ENCODE data around the gene TSPAN7.

TSPAN7 gene

GRCh38 chrX:38558686-38559085, 2.7 kb upstream of the TSPAN7 start:
- no peak for ATAC-seq
- no peak for TF ChIP-seq ZFP3 (CRISPR knock-in tag; IDR thresholded peaks at IDR 0.05)
- no peak for TF ChIP-seq ZNF8 (CRISPR knock-in tag; IDR thresholded peaks at IDR 0.05)
- no peak for TF ChIP-seq ISL1 (CRISPR knock-in tag; IDR thresholded peaks at IDR 0.05)

- no peak for ATAC-seq
- TF ChIP-seq SNAI2 (CRISPR knock-in tag; IDR thresholded peaks at IDR 0.05) (no peak), TCF4 (CRISPR knock-in tag; IDR thresholded peaks at IDR 0.05; ENCODE audit: borderline replicate concordance) (no peak), ZNF8 (CRISPR knock-in tag; IDR thresholded peaks at IDR 0.05) (no peak), ZNF565 (CRISPR knock-in tag; conservative IDR thresholded peaks at IDR 0.05; ENCODE audit: low read depth) (no peak), ARNTL (CRISPR knock-in tag; IDR thresholded peaks at IDR 0.05; ENCODE audit: borderline replicate concordance, low read depth) (no peak), ZNF70 (CRISPR knock-in tag; IDR thresholded peaks at IDR 0.05) (no peak), CSDC2 (CRISPR knock-in tag; IDR thresholded peaks at IDR 0.05) (no peak), GLIS3 (CRISPR knock-in tag; IDR thresholded peaks at IDR 0.05) (no peak)
- TF ChIP-seq, protein P1, sequence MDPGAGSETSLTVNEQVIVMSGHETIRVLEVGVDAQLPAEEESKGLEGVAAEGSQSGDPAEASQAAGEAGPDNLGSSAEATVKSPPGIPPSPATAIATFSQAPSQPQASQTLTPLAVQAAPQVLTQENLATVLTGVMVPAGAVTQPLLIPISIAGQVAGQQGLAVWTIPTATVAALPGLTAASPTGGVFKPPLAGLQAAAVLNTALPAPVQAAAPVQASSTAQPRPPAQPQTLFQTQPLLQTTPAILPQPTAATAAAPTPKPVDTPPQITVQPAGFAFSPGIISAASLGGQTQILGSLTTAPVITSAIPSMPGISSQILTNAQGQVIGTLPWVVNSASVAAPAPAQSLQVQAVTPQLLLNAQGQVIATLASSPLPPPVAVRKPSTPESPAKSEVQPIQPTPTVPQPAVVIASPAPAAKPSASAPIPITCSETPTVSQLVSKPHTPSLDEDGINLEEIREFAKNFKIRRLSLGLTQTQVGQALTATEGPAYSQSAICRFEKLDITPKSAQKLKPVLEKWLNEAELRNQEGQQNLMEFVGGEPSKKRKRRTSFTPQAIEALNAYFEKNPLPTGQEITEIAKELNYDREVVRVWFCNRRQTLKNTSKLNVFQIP (CRISPR knock-in tag; IDR thresholded peaks at IDR 0.05; ENCODE audit: borderline replicate concordance, low read depth): no peak
- TF ChIP-seq, protein P2, sequence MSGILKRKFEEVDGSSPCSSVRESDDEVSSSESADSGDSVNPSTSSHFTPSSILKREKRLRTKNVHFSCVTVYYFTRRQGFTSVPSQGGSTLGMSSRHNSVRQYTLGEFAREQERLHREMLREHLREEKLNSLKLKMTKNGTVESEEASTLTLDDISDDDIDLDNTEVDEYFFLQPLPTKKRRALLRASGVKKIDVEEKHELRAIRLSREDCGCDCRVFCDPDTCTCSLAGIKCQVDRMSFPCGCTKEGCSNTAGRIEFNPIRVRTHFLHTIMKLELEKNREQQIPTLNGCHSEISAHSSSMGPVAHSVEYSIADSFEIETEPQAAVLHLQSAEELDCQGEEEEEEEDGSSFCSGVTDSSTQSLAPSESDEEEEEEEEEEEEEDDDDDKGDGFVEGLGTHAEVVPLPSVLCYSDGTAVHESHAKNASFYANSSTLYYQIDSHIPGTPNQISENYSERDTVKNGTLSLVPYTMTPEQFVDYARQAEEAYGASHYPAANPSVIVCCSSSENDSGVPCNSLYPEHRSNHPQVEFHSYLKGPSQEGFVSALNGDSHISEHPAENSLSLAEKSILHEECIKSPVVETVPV (CRISPR knock-in tag; IDR thresholded peaks at IDR 0.05): no peak
- TF ChIP-seq, protein P3, sequence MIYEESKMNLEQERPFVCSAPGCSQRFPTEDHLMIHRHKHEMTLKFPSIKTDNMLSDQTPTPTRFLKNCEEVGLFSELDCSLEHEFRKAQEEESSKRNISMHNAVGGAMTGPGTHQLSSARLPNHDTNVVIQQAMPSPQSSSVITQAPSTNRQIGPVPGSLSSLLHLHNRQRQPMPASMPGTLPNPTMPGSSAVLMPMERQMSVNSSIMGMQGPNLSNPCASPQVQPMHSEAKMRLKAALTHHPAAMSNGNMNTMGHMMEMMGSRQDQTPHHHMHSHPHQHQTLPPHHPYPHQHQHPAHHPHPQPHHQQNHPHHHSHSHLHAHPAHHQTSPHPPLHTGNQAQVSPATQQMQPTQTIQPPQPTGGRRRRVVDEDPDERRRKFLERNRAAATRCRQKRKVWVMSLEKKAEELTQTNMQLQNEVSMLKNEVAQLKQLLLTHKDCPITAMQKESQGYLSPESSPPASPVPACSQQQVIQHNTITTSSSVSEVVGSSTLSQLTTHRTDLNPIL (CRISPR knock-in tag; IDR thresholded peaks at IDR 0.05; ENCODE audit: low read depth): no peak
- TF ChIP-seq, protein P4, sequence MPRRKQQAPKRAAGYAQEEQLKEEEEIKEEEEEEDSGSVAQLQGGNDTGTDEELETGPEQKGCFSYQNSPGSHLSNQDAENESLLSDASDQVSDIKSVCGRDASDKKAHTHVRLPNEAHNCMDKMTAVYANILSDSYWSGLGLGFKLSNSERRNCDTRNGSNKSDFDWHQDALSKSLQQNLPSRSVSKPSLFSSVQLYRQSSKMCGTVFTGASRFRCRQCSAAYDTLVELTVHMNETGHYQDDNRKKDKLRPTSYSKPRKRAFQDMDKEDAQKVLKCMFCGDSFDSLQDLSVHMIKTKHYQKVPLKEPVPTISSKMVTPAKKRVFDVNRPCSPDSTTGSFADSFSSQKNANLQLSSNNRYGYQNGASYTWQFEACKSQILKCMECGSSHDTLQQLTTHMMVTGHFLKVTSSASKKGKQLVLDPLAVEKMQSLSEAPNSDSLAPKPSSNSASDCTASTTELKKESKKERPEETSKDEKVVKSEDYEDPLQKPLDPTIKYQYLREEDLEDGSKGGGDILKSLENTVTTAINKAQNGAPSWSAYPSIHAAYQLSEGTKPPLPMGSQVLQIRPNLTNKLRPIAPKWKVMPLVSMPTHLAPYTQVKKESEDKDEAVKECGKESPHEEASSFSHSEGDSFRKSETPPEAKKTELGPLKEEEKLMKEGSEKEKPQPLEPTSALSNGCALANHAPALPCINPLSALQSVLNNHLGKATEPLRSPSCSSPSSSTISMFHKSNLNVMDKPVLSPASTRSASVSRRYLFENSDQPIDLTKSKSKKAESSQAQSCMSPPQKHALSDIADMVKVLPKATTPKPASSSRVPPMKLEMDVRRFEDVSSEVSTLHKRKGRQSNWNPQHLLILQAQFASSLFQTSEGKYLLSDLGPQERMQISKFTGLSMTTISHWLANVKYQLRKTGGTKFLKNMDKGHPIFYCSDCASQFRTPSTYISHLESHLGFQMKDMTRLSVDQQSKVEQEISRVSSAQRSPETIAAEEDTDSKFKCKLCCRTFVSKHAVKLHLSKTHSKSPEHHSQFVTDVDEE (CRISPR knock-in tag; IDR thresholded peaks at IDR 0.05): no peak
These were observed 591 bp upstream of the TSPAN7 start for GRCh38 chrX:38560776-38561125.

GRCh38 chrX:38561951-38562719, 793 bp downstream of the TSPAN7 start:
- ATAC-seq: peak; percentile 47
- TF ChIP-seq PPARA (CRISPR knock-in tag; IDR thresholded peaks at IDR 0.05; ENCODE audit: borderline replicate concordance) (no peak), BACH2 (CRISPR knock-in tag; IDR thresholded peaks at IDR 0.05; ENCODE audit: borderline replicate concordance) (no peak), ZFP30 (CRISPR knock-in tag; IDR thresholded peaks at IDR 0.05) (no peak), ZNF565 (CRISPR knock-in tag; conservative IDR thresholded peaks at IDR 0.05; ENCODE audit: low read depth) (no peak), ZC3H10 (CRISPR knock-in tag; IDR thresholded peaks at IDR 0.05) (no peak), ARNTL (CRISPR knock-in tag; IDR thresholded peaks at IDR 0.05; ENCODE audit: borderline replicate concordance, low read depth) (no peak)

DNA sequence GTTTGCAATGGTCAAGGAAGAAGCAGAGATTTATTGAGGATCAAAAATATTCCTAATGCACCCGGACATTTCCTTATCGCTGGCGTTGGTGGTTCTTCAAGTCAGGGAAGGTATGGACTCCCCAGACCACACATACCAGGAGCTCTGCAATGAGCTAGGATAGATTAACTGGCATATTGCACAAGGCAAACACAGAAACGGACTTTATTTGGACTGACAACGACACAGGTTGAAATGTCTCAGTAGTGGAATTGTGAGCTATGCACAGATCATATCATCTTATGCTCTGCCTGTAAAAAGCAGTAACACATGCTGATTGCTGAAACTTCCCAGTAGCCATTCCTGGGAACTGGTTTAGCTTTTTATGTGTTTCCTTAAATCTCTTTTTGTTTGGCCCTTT, 1.7 kb downstream of the TSPAN7 start:
- ATAC-seq: no peak
- TF ChIP-seq BACH2 (CRISPR knock-in tag; IDR thresholded peaks at IDR 0.05; ENCODE audit: borderline replicate concordance): no peak
- TF ChIP-seq TCF4 (CRISPR knock-in tag; IDR thresholded peaks at IDR 0.05; ENCODE audit: borderline replicate concordance): no peak
- TF ChIP-seq PPARA (CRISPR knock-in tag; IDR thresholded peaks at IDR 0.05; ENCODE audit: borderline replicate concordance): no peak
- no peak for TF ChIP-seq CSDC2 (CRISPR knock-in tag; IDR thresholded peaks at IDR 0.05)
- TF ChIP-seq, protein P2 (CRISPR knock-in tag; IDR thresholded peaks at IDR 0.05): no peak
- TF ChIP-seq ZC3H10 (CRISPR knock-in tag; IDR thresholded peaks at IDR 0.05): no peak

All from SK-N-SH treated with all-trans-retinoic acid at 6 μM for 48 hours (cell line).